Panc1 (cell line): ENCODE results near the gene TMEM127.

Experiments
- POLR2AphosphoS5 ChIP-seq: IDR thresholded peaks from 2 replicates; pipeline ENCODE4 v1.6.1; 2012; ENCODE audit warnings: mild to moderate bottlenecking, low read depth, low read length, moderate library complexity
- REST ChIP-seq, 2 experiments: IDR thresholded peaks; 2 replicates each; pipeline ENCODE4 v1.6.1; 2011 to 2012; ENCODE audit warnings: low read depth in 2 of 2, control low read depth in 1 of 2, low read length in 1 of 2, mild to moderate bottlenecking in 1 of 2, moderate library complexity in 1 of 2; ENCODE audit not compliant: insufficient read depth in 1 of 2
- SIN3A ChIP-seq: IDR thresholded peaks from 2 replicates; pipeline ENCODE4 v1.6.1; 2012; ENCODE audit warnings: low read depth, mild to moderate bottlenecking, low read length, moderate library complexity, borderline replicate concordance; ENCODE audit not compliant: insufficient read depth
- TF ChIP-seq, protein P1 (sequence below): fragments of 450-650 bp; IDR thresholded peaks from 2 replicates; pipeline ENCODE4 v1.5.1; 2017; ENCODE audit warnings: mild to moderate bottlenecking

DNA sequence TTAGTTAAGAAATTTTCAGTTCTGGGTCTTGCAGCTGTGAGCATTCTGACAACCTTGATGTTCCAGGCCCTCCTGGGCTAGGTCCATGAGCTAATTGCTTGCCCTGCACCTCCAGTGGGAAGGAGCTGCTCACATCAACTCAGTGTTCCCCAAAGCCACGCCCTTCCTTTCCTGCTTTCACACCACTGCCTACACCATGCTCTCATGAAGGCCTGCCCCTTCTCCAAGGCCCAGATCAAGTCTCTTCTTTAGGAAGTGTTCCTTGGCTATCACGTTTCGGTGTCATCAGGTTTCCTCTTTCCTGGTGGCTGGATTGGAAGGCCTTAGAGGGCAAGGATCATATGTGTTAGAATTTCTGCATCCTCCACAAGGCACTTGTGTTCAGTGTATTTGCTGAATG is 18.8 kb downstream of the TMEM127 start:
- TF ChIP-seq, protein P1, sequence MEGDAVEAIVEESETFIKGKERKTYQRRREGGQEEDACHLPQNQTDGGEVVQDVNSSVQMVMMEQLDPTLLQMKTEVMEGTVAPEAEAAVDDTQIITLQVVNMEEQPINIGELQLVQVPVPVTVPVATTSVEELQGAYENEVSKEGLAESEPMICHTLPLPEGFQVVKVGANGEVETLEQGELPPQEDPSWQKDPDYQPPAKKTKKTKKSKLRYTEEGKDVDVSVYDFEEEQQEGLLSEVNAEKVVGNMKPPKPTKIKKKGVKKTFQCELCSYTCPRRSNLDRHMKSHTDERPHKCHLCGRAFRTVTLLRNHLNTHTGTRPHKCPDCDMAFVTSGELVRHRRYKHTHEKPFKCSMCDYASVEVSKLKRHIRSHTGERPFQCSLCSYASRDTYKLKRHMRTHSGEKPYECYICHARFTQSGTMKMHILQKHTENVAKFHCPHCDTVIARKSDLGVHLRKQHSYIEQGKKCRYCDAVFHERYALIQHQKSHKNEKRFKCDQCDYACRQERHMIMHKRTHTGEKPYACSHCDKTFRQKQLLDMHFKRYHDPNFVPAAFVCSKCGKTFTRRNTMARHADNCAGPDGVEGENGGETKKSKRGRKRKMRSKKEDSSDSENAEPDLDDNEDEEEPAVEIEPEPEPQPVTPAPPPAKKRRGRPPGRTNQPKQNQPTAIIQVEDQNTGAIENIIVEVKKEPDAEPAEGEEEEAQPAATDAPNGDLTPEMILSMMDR = no peak
- TF ChIP-seq REST (IDR thresholded peaks at IDR 0.05; ENCODE audit: insufficient read depth in 1 of 2, low read depth in 2 of 2, low read length in 1 of 2) (no peak), POLR2AphosphoS5 (no peak), SIN3A (no peak)
